Natural killer cell treated with Interleukin-12 subunit alpha and Interleukin-12 subunit beta and Interleukin-15 and Interleukin-18, amount 100 ng/mL, for 72 hours (primary cell): Measurements from ENCODE around the gene GRHL1. TPM values are rescaled to one million over a fixed set of nuclear protein-coding genes. Genes with fewer than 3 reads are reported as not detected.

Source experiments
- ATAC-seq, 2 donors: fragments of 150-1000 bp; cut with Tn5 transposase in 1 of 2; sonication (Bioruptor Pico), chemical (Tn5 transposase) in 1 of 2; 2 replicates each; pipeline ENCODE4 v1.10.0; 2021
- DNase-seq: peaks from one replicate; pipeline ENCODE4 v3.0.0; 2022; ENCODE audit warnings: low spot score
- H3K27ac Mint-ChIP-seq, 2 donors: 1 replicate in 1 of 2; 2 replicates in 1 of 2; pipeline ENCODE4 v1.8.0; 2022; ENCODE audit warnings: mixed read lengths in 2 of 2, mild to moderate bottlenecking in 1 of 2, moderate library complexity in 1 of 2
- H3K27me3 Mint-ChIP-seq, 2 donors: 1 replicate in 1 of 2; 2 replicates in 1 of 2; pipeline ENCODE4 v1.8.0; 2022; ENCODE audit warnings: mixed read lengths in 2 of 2
- H3K36me3 Mint-ChIP-seq: one replicate; pipeline ENCODE4 v1.8.0; 2022; ENCODE audit warnings: mixed read lengths
- H3K4me1 Mint-ChIP-seq, 2 donors: 1 replicate in 1 of 2; 2 replicates in 1 of 2; pipeline ENCODE4 v1.8.0; 2022; ENCODE audit warnings: low read depth in 2 of 2, mixed read lengths in 2 of 2, mild to moderate bottlenecking in 1 of 2
- H3K4me3 Mint-ChIP-seq: one replicate; pipeline ENCODE4 v1.8.0; 2022; ENCODE audit warnings: mixed read lengths
- H3K9me3 Mint-ChIP-seq: 2 replicates; pipeline ENCODE4 v1.8.0; 2022; ENCODE audit warnings: mixed read lengths
- total RNA-seq, 2 donors: library from RNA; stranded (reverse); gene quantifications; one replicate each; pipeline ENCODE4 v1.2.3, GENCODE V29; 2022

Gene GRHL1
- total RNA-seq, 2 donors from 2014 or later = 1.1 to 1.4 TPM

DNA sequence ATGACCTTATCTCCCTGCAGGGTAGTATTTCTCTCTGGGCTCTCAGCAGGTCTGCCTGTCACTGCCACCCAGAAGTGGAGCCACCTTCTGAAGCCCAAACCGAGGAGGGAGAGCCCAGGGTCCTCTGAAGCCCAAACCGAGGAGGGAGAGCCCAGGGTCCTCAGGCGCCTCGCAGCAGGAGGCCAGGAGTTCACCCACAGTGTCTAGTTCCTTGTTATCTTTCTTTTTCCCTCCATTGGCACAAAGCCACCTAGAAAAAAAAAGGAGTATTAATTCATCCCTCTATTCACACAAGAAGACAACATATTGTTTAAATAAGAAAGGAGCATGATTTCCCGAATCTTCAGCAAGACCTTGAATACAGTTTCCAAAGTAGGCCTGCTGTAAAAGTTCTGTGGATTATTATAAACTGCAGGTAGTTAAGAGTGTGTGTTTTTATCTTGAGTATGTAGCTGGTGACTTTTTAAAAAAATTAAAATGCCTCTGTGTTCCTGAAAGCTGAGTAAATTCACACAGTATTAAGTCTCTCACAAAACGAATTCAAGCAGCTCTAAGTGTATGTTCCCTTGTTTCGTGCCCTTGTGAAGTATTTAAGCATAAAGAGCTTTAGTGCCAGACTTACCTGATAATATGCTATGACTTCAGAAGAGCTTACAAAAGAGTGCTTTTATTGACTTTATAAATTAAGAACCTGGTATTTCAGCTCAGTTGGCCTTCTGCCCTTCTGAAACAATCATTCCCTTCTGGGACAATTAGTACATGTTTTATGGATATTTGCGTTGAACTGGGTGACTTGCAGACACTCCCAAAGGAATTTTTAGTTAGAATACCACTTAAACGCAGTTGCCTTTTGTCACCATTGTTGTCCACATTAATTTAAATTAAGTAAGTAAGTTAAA, 11.7 kb upstream of the GRHL1 start:
- no peak overlapping the region for H3K27ac Mint-ChIP-seq
- H3K4me3 Mint-ChIP-seq = no peak overlapping the region
- H3K27me3 Mint-ChIP-seq = peaks cover 5 to 7% of the 10 kb centered on the region in 2 donors
- DNase-seq = no peak
- no peaks in the 10 kb centered on the region for H3K4me1 Mint-ChIP-seq
- H3K36me3 Mint-ChIP-seq = no peaks in the 10 kb centered on the region
- no peaks in the 10 kb centered on the region for H3K9me3 Mint-ChIP-seq
- no peak for ATAC-seq

DNA sequence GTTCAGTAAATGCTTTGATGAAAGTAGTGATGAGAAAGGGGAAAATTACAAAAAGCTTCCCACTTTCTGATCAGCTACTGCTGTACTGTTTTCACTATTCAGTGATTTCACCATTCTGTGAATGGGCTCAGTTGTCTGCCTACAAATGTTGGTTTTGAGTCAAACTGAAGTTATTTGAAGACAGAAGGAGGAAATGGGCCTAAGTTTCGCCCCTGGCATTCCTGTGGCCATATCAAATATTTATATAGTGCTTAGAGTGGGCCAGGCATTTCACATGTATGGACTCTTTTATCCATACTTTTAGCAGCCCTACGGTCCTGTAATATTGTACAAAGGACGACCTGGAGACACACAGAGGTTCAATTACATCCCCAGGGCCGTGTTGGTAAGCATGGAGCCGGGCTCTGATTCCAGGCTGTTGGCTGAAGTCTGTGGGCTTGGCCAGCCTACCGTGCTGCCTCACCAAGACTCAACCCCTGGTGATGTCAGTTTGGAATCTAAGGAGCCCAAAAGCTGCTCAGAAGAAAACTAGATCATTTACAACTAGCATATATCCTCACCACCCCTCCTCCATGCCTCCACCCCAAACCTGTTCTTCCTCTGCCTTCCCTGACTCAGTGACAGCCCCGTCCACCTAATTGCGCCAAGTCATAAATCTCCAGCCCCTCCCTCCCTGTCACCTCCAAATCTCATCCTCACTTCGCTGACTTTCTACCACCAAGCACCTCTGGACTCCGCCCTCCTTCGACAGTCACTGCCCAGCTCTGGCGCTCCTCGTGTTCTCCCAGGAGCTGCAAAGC, 10.1 kb upstream of the GRHL1 start:
- no peak for DNase-seq
- H3K4me1 Mint-ChIP-seq = no peaks in the 10 kb centered on the region
- H3K4me3 Mint-ChIP-seq = no peak overlapping the region
- no peak for ATAC-seq
- no peaks in the 10 kb centered on the region for H3K9me3 Mint-ChIP-seq
- H3K36me3 Mint-ChIP-seq = no peaks in the 10 kb centered on the region
- H3K27me3 Mint-ChIP-seq = peaks cover 16 to 19% of the 10 kb centered on the region in 2 donors
- H3K27ac Mint-ChIP-seq = no peak overlapping the region

DNA sequence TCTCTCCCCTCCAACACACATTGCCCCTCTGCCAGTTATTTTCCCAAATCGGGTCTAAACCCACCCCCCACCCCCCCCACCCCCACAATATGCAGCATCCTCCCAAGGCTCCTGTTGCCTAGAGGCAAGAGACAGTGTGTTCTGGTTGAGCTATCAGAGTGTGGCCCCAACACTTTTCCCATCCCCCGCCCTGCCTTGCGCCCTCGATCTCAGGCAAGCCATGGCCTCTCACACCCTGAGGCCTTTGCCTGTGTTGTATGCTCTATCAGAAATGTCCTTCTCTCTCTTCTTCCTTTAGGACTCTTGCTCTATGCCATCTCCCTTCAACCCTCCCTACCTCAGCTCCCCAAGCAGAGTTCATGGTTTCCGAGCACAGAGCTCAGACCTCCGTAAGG, 9.5 kb upstream of the GRHL1 start:
- H3K27me3 Mint-ChIP-seq = peaks cover 17 to 20% of the 10 kb centered on the region in 2 donors
- no peaks in the 10 kb centered on the region for H3K9me3 Mint-ChIP-seq
- ATAC-seq (no peak), DNase-seq (no peak)
- H3K27ac Mint-ChIP-seq = no peak overlapping the region
- H3K4me3 Mint-ChIP-seq = no peak overlapping the region
- H3K4me1 Mint-ChIP-seq = no peaks in the 10 kb centered on the region
- H3K36me3 Mint-ChIP-seq = no peaks in the 10 kb centered on the region

DNA sequence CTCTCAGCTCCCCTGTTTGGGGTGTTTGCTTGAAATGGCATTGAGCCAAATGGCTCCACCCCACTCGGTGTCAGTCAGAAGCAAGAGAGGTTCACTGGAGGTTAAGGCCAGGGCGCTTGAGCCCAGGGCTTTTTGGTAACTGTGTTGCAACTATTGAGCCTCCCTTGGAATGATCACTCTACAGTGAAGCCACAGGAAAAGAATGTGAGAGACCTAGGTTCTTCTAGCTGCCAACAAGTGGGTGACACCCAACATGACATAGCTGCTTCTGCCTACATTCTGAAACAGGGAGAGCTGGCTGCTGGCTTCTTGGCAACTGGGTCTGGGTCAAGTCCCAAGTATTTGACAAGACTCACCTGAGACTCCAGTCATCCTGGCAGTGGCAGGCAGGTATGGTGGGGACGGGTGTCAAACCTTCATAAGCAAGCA, 7.1 kb upstream of the GRHL1 start:
- Mint-ChIP-seq H3K36me3 (no peaks in the 10 kb centered on the region), H3K4me3 (no peak overlapping the region), H3K27me3 (peaks cover 26 to 30% of the 10 kb centered on the region in 2 donors), H3K27ac (no peak overlapping the region), H3K9me3 (no peaks in the 10 kb centered on the region), H3K4me1 (no peaks in the 10 kb centered on the region)
- no peak for DNase-seq
- ATAC-seq = no peak

DNA sequence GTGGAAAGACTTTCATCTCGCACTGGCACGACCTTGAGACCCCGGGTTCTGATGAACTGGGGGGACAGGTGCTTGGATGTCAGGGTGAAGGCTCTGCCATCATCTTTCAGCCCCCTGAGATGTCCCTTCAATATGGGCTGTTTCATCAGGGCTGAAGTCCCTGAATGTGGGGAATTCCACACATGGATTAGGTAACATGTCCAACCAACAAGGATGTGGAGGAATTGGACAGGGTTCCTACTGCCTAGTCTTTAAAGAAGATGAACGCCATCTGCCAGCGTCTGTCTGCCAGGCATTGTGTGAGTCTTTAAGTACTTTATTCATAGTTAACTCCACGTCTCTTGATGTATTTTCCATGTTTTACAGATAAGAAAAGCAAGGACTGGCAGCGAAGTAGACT, 5.9 kb upstream of the GRHL1 start:
- ATAC-seq = no peak
- Mint-ChIP-seq H3K4me3 (no peak overlapping the region), H3K27ac (no peak overlapping the region), H3K9me3 (no peaks in the 10 kb centered on the region), H3K27me3 (peaks cover 34 to 41% of the 10 kb centered on the region in 2 donors), H3K4me1 (peaks cover 7% of the 10 kb centered on the region in 2 donors), H3K36me3 (no peaks in the 10 kb centered on the region)
- DNase-seq = no peak

DNA sequence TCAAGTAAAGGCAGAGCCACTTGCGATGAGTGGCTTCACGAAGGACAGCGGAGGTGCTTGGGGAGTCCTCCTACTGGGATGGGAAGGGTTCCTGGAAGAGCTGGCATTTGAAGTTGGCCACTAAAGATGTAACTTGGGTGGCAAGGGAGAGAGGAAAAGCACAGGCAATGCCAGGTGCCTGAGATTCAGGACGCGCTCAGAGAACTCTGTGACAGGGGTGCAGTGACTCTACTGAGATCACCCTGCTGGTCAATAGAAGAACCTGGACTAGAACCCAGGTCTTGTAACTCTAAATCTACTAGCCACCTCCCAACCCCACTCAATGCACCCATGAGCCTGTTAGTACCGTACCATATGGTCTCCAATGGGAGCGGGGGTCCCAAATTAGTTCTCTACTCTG, 5.4 kb upstream of the GRHL1 start:
- Mint-ChIP-seq H3K27ac (no peak overlapping the region), H3K9me3 (no peaks in the 10 kb centered on the region), H3K36me3 (no peaks in the 10 kb centered on the region), H3K27me3 (peaks cover 32 to 42% of the 10 kb centered on the region in 2 donors), H3K4me3 (no peak overlapping the region), H3K4me1 (peaks cover 7 to 8% of the 10 kb centered on the region in 2 donors)
- ATAC-seq = no peak
- no peak for DNase-seq

DNA sequence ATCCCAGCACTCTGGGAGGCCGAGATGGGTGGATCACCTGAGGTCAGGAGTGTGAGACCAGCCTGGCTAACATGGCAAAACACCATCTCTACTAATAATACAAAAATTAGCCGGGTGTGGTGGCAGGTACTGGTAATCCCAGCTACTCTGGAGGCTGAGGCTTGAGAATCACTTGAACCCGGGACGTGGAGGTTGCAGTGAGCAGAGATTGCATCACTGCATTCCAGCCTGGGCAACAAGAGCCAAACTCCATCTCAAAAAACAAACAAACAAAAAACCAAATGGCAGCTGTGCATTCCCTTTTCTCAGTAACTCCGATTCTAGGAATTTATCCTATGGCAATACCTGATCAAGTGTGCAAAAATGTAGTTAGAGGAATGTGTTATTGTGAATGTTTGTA, 4.7 kb upstream of the GRHL1 start:
- Mint-ChIP-seq H3K27me3 (peaks cover 32 to 42% of the 10 kb centered on the region in 2 donors), H3K4me1 (peaks cover 7 to 8% of the 10 kb centered on the region in 2 donors), H3K36me3 (no peaks in the 10 kb centered on the region), H3K9me3 (no peaks in the 10 kb centered on the region), H3K27ac (no peak overlapping the region), H3K4me3 (no peak overlapping the region)
- DNase-seq (no peak), ATAC-seq (no peak)

DNA sequence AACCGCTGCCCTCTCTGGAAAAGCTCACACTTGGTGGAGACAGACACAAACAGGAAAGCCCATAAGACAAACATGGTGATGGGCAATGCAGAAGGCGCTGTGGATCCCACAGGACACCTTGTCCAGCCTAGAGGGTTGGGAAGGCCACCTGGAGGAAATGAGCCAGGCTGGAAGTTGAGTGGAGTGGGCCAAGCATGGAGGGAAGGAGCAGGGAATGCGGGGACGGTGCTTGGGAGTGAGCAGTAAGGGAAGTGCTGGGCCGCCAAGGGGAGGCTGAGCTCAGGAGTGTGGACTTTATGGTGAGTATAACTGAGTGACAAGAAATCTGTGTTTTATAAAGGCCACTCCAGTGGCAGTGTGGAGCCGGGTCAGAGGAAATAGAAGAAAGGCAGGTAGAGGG, 2.8 kb upstream of the GRHL1 start:
- Mint-ChIP-seq H3K27me3 (peaks cover 41 to 59% of the 10 kb centered on the region in 2 donors), H3K4me3 (peak overlapping the region; percentile 17), H3K4me1 (peaks cover 13 to 16% of the 10 kb centered on the region in 2 donors), H3K9me3 (no peaks in the 10 kb centered on the region), H3K27ac (no peak overlapping the region), H3K36me3 (no peaks in the 10 kb centered on the region)
- no peak for ATAC-seq
- DNase-seq = no peak

DNA sequence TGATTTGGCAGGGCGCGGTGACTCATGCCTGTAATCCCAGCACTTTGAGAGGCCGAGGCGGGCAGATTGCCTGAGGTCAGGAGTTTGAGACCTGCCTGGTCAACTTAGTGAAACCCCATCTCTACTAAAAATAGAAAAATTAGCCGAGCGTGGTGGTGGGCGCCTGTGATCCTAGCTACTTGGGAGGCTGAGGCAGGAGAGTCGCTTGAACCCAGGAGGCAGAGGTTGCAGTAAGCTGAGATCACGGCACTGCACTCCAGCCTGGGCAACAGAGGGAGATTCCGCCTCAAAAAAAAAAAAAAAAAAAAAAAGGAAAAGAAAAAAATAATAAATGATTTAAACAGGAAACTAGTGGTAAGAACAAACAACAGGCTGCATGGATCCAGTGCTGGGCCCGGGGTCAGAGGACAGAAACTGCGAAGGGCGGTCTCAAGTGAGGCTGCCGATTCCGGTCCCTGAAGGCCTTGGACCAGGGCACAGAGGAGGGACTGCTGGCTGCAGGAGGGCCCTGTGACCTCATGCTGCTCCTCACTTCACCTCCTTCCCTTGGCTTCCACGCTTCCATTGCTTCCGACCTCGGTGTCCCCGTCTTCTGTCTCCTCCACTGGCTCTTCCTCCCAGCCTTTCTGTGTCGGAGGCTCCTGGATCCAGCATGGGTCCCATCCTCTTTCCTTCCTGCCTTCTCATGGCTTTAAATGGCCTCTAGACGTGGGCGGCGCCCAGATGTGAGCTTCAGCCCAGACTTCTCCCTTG, 2.1 kb upstream of the GRHL1 start:
- Mint-ChIP-seq H3K4me1 (peaks cover 13 to 16% of the 10 kb centered on the region in 2 donors), H3K27ac (peak overlapping the region in 1 of 2 donors; percentile 3), H3K9me3 (no peaks in the 10 kb centered on the region), H3K27me3 (peaks cover 38 to 64% of the 10 kb centered on the region in 2 donors), H3K4me3 (peak overlapping the region; percentile 81), H3K36me3 (no peaks in the 10 kb centered on the region)
- DNase-seq (no peak), ATAC-seq (no peak)

DNA sequence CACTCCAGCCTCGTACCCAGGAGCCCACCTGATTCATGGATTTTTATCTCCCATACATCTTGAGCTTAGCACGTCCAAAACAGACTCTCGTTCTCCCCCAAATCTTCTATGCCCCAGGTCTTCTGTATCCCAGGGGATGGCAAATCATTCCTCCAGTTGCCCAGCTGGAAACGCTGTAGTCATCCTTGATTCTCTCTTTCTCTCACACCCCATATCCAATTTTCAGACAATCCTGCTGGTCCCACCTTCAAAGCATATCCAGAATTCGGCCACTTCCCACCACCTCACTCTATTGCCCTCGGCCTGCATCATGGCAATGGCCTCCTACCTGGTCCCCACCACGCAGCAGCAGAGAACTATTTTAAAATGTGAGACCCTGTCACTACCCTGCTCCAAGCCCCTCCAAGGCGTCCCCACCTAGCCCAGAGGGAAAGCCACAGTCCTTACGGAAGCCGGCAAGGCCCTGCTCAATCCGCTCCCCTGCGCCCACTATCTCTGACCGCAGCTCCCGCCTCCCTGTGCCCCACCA, 1.4 kb upstream of the GRHL1 start:
- no peak for ATAC-seq
- no peaks in the 10 kb centered on the region for H3K9me3 Mint-ChIP-seq
- H3K36me3 Mint-ChIP-seq = no peaks in the 10 kb centered on the region
- peak overlapping the region in 1 of 2 donors; percentile 3 for H3K27ac Mint-ChIP-seq
- H3K4me1 Mint-ChIP-seq = peaks cover 13 to 16% of the 10 kb centered on the region in 2 donors
- DNase-seq = no peak
- peaks cover 35 to 64% of the 10 kb centered on the region in 2 donors for H3K27me3 Mint-ChIP-seq
- peak overlapping the region; percentile 81 for H3K4me3 Mint-ChIP-seq

DNA sequence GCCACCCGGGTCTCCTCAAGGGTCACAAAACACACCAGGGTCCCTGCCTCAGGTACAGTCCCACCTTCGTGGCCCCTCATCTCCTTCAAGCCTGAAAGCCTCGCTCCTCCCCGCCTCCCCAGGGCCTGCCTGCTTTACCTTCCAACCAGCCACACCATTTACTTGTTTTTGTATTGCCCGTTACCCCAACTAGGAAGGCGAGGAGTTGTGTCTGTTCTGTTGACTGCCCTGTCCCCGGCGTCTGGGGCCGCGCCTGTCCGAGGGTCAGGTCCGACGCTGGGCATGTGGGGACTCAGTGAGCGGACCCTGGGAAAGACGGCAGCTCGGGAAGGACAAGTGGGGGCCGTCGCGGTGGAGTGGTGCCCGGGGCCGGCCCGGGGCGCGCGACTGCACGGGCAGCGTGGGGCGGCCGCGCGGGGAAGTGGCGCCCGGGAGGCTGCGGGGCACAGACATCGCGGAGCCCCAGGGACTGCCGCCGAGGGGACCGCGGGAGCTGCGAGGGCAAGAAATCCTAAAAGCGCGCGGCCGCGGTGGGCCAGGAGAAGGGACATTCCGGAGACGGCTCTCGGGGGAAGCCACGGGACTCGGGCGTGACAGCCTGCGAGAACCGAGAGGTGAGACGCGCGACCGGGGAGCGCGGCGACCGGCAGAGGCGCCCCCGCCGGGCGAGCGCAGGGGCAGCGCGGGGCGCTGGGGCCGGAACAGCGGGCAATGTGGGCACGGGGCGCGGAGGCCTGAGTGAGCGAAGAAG, 797 bp upstream of the GRHL1 start:
- Mint-ChIP-seq H3K36me3 (no peaks in the 10 kb centered on the region), H3K4me3 (peak overlapping the region; percentile 81), H3K27ac (peak overlapping the region in 1 of 2 donors; percentile 3), H3K27me3 (peaks cover 32 to 59% of the 10 kb centered on the region in 2 donors), H3K4me1 (peaks cover 13 to 16% of the 10 kb centered on the region in 2 donors), H3K9me3 (no peaks in the 10 kb centered on the region)
- ATAC-seq (peak in 1 of 2 donors; percentile 61), DNase-seq (peak; percentile 66)

DNA sequence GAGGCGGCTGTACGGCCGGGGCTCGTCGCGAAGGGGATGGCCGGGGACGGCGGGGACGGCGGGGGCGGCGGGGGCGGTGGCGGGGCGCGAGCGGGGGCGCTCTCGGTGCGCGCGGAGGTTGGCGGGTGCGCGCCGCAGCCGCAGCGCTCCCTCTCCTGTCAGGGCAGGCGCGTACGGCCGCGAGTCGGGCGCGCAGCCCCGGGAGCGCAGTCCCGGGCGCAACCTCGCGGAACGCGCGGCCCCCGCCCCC, 296 bp upstream of the GRHL1 start:
- Mint-ChIP-seq H3K27me3 (peaks cover 28 to 54% of the 10 kb centered on the region in 2 donors), H3K4me3 (peak overlapping the region; percentile 81), H3K4me1 (peaks cover 13 to 16% of the 10 kb centered on the region in 2 donors), H3K9me3 (no peaks in the 10 kb centered on the region), H3K27ac (no peak overlapping the region), H3K36me3 (no peaks in the 10 kb centered on the region)
- DNase-seq (no peak), ATAC-seq (no peak)

DNA sequence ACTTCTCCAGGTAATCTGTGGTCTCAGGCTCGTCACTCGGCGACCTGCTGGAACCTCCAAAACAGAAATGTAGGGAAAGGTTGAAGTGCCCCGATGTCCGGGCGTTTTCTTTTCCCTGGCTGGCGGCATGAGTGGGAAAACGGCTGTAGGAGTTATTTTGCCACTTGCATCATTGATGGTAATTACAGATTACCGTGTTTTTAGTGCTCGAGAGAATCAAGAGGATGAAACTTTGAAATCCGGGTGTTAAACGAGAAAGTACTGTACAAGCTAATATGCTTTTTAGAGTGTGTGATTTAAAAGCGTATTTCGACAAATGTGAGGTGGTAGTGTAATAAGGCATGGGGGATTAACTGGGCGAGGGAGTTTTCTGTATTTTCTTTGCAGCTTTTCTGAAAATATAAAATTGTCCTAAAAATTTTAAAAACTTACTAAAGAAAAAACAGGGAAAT, 819 bp downstream of the GRHL1 start:
- H3K9me3 Mint-ChIP-seq = no peaks in the 10 kb centered on the region
- H3K4me3 Mint-ChIP-seq = peak overlapping the region; percentile 58
- DNase-seq (no peak), ATAC-seq (no peak)
- H3K36me3 Mint-ChIP-seq = no peaks in the 10 kb centered on the region
- H3K27me3 Mint-ChIP-seq = peaks cover 24 to 51% of the 10 kb centered on the region in 2 donors
- H3K27ac Mint-ChIP-seq = no peak overlapping the region
- peaks cover 13 to 16% of the 10 kb centered on the region in 2 donors for H3K4me1 Mint-ChIP-seq
